ENCODE measurements around the gene TMEM88. TPM values are rescaled to one million over a fixed set of nuclear protein-coding genes. Genes with fewer than 3 reads are reported as not detected.
"Not testable (repeated sequence)": the region's sequence is repeated elsewhere in the genome, so short reads cannot be mapped to it uniquely, and the experiment has no call there.

TMEM88 gene, protein sequence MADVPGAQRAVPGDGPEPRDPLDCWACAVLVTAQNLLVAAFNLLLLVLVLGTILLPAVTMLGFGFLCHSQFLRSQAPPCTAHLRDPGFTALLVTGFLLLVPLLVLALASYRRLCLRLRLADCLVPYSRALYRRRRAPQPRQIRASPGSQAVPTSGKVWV
- polyA plus RNA-seq (ENCODE audit: insufficient read depth in 1 of 5, insufficient read length in 5 of 5, low replicate concordance in 1 of 5) = 10 to 100 TPM; 12.5 to 23.6 (median 16.0) TPM
- long read RNA-seq, donor 1, transcript TMEM88-201 (2 exons, 875 nt) = major isoform, 14 of 18 reads
- long read RNA-seq, donor 1, partial matches to known transcripts = 0 of 18 reads
- long read RNA-seq, donor 1, other reads (novel, unspliced or antisense) = 0 of 18 reads
- long read RNA-seq, donor 2, transcript TMEM88-201 (2 exons, 875 nt) = major isoform, 9 of 12 reads
- long read RNA-seq, donor 2, partial matches to known transcripts = 0 of 12 reads
- long read RNA-seq, donor 2, other reads (novel, unspliced or antisense) = 0 of 12 reads
- long read RNA-seq, donor 3, partial matches to known transcripts = 0 of 8 reads
- long read RNA-seq, donor 3, other reads (novel, unspliced or antisense) = 0 of 8 reads
- long read RNA-seq, donor 4, partial matches to known transcripts = 0 of 4 reads
- long read RNA-seq, donor 4, other reads (novel, unspliced or antisense) = 0 of 4 reads
- long read RNA-seq, donor 5, transcript TMEM88-202 (2 exons, 510 nt) = minor isoform, 7 of 25 reads
- long read RNA-seq, donor 5, transcript TMEM88-201 (2 exons, 875 nt) = major isoform, 18 of 25 reads
- long read RNA-seq, donor 5, partial matches to known transcripts = 0 of 25 reads
- long read RNA-seq, donor 5, other reads (novel, unspliced or antisense) = 0 of 25 reads
- long read RNA-seq, donor 6, transcript TMEM88-201 (2 exons, 875 nt) = major isoform, 10 of 12 reads
- long read RNA-seq, donor 6, partial matches to known transcripts = 0 of 12 reads
- long read RNA-seq, donor 6, other reads (novel, unspliced or antisense) = 0 of 12 reads
- long read RNA-seq, donor 7, transcript TMEM88-201 (2 exons, 875 nt) = major isoform, 10 of 17 reads
- long read RNA-seq, donor 7, transcript TMEM88-202 (2 exons, 510 nt) = minor isoform, 7 of 17 reads
- long read RNA-seq, donor 7, partial matches to known transcripts = 0 of 17 reads
- long read RNA-seq, donor 7, other reads (novel, unspliced or antisense) = 0 of 17 reads
- long read RNA-seq, donor 8, transcript TMEM88-201 (2 exons, 875 nt) = major isoform, 6 of 6 reads
- long read RNA-seq, donor 8, partial matches to known transcripts = 0 of 6 reads
- long read RNA-seq, donor 8, other reads (novel, unspliced or antisense) = 0 of 6 reads

DNA sequence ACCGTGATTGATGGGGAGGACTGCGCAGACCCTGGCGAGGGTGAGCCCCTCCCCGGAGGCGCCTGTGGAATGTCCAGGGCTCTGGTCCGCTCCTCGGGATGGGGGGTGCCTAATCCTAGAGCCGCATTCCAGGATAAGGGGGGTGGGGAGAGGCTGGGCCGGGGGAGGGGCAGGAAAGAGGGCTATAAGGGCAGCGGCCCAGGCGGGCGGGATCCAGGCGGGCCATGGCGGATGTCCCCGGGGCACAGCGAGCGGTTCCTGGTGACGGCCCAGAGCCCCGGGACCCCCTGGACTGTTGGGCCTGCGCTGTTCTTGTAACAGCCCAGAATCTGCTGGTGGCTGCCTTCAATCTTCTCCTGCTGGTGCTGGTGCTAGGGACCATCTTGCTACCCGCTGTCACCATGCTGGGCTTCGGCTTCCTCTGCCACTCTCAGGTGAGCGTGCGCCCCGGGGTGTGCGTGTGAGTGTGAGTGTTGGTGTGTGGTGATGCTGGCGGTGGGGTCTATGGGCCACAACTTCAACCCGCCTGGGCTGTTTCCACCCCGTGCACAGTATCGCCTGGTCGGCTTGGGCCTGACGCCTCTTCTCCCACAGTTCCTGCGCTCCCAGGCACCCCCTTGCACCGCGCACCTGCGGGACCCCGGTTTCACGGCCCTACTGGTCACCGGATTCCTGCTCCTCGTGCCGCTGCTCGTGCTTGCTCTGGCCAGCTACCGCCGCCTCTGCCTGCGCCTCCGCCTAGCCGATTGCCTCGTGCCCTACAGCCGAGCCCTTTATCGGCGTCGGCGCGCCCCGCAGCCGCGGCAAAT is at the start of gene TMEM88:
TMEM88 (plus strand) TSS at position 216 of the 809 bp plus-strand sequence; CDS start at position 225, 9 bp downstream.
- no peak for DNase-seq

DNA sequence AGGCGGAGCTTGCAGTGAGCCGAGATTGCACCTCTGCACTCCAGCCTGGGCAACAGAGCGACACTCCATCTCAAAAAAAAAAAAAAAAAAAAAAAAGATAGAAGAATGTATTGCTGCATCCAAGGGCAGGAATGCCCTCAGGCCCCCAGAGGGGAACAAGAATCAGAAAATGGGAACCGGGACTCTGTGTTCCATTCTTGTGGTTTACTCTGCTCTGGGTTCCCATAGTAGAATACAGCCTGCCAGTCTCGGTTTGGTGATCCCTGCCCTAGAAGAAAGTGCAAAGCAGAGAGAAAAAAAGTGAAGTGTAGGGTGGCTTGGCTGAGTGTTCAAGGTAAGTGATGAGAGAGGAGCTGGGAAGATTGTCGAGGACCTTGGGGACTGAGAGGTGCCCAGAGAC is 48.3 kb upstream of the TMEM88 start:
- DNase-seq = no peak

DNA sequence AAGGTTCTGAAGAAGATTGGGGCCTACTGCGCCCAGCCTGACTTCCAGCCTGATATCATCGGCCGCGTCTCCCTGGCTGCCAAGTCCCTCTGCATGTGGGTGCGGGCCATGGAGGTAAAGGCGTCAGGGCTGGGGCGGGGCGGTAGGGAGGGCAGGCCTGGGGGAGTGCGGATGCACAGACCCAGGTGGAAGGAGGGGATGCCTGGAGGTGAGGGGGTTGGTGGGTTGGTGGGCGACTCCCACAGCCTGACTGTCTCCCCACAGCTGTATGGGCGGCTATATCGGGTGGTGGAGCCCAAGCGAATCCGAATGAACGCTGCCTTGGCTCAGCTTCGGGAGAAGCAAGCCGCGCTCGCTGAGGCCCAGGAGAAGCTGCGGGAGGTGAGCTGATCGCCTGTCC is 47.7 kb upstream of the TMEM88 start:
- no peak for DNase-seq

DNA sequence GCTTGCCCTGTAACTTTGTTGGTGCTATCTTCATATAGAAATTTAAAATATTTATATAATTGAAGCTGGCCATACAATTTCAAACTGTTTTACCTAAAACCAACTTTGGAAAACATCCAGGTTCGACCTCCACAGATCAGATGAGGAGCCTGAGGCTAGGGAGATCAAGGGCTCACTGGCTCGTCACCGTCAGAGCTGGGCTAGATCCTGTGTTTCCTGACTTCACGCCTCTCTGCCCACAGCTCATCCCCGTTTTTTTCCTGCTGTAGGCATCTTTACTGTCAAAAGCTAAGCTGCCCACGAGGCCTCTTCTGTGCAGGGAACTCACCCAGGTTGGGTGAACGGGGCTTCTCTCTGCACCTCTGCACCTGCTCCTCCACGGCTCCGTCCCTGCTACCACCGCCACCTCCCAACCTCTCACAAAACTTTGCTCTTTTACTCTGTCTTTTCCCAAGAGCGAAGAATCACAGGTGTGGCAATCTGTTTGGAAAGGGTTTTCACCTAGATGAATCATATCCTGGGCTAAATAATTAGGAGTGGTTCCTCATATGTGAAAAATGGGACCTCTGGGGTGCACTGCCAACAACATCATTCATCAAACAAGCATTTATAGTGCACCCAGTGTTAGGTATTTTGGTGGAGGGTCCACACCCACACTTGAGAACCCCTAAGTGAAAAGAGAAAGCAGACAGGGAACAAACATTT is 45.6 kb upstream of the TMEM88 start:
- DNase-seq = no peak

DNA sequence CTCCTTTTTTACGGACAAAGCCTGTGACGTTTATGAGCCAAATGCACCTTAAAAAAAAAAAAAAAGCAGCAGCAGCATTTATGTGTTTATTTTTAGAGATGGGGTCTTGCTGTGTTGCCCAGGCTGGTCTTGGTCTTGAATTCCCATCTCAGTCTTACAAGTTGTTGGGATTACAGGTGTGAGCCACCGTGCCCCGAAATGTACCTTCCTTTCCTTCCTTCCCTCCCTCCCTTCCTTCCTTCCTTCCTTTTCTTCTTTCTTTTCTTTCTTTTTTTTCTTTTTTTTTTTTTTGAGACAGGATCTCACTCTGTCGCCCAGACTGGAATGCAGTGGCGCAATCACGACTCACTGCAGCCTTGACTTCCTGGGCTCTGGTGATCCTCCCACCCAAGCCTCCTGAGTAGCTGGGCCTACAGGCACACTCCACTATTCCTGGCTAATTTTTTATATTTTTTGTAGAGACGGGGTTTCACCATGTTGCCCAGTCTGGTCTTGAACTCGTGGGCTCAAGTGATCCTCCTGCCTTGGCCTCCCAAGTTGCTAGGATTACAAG is 45.0 kb upstream of the TMEM88 start:
- not testable (repeated sequence) for DNase-seq

DNA sequence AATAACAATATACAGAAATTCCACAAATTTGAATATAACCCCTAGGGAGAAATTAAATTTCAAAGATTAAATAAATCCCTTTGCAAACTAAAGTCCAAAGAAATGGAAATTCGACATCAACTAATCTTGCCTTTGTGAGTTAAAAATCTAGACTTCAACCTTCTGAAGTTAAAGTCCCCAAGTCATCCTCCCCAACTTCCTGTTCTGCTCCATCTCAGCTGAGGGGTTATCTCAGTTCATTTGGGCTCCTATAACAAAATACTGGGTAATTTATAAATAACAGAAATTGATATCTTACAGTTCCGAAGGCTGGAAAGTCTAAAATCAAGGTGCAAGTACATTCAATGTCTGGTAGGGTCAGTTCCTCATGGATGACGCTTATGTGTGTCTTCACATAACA is 43.6 kb upstream of the TMEM88 start:
- DNase-seq = no peak

DNA sequence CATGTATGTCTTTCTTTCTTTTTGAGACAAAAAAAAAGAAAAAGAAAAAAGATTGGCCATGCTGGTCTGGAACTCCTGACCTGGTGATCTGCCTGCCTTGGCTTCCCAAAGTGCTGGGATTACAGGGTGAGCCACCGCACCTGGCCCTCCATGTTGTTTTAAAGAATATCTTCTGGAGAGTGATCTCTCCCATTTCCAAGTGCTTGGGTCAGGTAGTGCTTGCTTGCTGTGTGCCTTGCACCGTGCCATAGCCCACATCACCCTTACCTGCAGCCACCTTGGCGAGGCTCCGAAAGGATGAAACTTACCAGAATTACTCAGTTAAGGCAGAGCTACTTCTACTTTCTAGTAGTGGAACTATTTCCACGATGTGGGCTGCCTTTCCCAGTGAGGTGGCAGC is 39.9 kb upstream of the TMEM88 start:
- DNase-seq = no peak

DNA sequence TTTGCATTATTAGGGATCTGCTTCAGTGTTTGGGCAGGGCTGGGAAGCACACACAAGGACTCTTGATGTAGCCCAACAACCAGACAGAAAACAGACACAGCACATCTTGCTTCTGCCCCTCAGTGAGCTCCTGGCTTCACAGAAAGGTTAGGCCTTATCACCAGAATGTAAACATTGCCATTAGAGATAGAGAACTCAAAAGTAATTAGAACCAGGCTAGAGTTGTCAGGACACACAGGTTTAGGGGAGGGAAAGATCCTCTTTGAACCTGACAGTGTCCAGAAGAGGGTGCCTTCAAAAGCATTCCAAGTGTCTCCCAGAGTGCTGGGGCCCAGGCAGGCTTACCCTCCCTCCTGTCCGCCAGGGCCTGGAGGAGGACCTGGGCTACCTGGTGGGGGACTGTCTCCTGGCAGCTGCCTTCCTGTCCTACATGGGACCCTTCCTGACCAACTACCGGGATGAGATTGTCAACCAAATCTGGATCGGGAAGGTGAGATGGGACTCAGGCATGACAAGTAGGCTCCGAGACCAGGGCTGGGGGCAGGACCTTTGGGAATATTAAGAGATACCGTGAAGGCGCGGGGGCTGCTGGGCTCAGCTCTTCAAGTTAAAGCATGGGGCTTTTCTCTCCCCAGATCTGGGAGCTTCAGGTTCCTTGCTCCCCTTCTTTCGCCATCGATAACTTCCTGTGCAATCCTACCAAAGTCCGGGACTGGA is 37.8 kb upstream of the TMEM88 start:
- DNase-seq = no peak

DNA sequence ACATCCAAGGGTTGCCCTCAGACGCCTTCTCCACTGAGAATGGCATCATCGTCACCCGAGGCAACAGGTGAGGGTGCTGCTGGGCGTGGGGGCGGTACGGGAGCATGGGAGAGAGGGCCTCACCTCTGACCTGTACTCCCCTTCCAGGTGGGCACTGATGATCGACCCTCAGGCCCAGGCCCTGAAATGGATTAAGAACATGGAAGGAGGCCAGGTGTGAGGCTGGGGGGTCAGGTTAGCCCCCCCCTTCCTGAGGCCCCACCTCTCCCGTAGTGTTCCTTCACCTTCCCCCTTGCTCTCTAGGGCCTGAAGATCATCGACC is 37.3 kb upstream of the TMEM88 start:
- no peak for DNase-seq

DNA sequence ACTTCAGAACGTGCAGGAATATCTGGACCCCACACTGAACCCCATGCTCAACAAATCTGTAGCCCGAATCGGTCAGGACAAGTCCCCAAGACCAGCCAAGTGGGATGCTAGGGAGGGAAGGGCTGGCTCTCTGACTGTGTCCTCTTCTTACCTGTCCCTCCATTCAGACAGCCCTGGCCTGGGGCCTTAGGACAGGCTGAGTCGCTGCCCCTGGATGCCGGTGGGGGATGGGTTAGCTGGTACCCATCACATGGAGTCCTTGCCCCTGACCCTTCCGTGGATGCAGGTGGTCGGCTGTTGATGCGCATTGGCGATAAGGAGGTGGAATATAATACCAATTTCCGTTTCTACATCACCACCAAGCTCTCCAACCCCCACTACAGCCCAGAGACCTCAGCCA is 36.8 kb upstream of the TMEM88 start:
- no peak for DNase-seq

DNA sequence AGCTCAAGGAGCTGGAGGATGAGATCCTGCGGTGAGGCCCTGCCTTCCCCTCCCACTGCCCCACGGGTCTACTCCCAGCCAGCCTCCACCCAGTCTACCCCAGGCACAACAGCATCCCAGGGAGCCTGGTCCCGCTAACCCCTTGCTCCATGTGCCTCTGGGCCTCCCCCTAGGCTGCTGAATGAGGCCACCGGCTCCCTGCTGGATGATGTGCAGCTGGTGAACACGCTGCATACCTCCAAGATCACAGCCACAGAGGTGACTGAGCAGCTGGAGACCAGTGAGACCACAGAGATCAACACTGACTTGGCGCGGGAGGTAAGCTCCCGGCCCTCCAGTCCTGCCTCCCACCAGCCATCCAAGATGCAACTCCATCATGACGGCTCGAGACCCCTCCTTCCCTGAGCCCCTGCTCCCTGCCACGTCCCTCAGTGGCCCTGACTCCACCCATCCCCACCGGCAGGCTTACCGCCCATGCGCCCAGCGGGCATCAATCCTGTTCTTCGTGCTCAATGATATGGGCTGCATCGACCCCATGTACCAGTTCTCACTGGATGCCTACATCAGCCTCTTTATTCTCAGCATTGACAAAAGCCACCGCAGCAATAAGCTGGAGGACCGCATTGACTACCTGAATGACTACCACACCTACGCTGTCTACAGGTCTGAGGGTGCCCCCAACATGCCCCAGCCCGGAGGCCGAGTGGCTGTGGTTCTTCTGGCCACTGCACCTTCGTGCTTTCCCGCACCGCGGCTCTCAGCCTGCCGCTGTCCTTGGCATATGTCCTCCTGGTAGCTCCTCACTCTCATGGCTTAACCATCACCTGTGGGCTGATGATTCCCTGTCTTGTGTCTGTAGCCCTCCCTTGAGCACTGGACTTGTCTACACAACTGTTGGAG is 35.9 kb upstream of the TMEM88 start:
- DNase-seq = no peak

DNA sequence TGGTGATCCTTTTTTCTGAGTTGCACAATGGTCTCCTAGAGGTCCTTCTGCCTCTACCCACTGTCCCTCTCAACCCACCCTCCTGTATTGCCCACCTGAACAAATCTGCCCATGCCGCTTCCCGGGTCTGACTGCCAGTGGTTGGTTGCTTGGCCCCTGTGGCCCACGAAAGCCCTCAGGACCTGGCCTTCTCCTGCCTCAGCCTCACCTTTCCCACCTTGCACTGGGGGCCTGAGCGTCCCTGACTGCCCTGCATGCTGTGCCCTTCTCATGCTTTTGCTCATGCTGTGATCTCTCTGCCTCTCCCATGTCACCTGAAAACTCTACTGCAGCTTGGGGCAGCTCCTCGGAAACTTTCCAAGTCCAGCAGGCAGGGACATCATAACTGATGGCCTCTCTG is 34.6 kb upstream of the TMEM88 start:
- DNase-seq = no peak

DNA sequence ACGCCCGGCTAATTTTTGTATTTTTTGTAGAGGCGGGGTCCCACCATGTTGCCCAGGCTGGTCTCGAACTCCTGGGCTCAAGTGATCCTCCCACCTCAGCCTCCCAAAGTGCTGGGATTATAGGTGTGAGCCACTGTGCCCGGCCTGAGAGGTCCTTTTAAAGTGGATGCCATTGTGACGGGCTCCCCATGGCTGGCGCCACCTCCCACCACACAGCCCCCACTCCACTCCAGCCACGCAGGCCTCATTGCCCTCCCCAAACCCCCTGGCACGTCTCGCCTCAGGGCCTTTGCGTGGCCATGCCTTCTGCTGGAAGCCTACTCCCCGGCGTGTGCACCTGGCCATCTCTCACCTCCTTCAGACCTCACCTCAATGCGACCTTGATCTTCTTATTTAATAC is 32.7 kb upstream of the TMEM88 start:
- no peak for DNase-seq

DNA sequence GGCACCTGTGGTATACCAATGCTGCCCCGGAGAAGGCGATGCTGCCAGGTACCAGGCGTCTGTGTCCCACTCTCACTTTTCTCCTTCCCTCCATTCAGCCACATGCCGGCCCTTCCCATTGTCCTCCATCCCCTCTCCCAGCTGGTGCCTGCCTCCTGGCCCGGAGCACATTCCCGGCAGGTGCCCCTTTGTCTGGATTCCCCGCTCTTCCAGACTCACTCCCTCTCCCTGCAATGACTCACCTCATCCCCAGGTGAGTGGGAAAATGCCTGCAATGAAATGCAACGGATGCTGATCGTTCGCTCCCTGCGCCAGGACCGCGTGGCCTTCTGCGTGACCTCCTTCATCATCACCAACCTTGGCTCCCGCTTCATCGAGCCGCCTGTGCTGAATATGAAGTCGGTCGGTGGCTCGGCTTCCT is 31.3 kb upstream of the TMEM88 start:
- DNase-seq = no peak

DNA sequence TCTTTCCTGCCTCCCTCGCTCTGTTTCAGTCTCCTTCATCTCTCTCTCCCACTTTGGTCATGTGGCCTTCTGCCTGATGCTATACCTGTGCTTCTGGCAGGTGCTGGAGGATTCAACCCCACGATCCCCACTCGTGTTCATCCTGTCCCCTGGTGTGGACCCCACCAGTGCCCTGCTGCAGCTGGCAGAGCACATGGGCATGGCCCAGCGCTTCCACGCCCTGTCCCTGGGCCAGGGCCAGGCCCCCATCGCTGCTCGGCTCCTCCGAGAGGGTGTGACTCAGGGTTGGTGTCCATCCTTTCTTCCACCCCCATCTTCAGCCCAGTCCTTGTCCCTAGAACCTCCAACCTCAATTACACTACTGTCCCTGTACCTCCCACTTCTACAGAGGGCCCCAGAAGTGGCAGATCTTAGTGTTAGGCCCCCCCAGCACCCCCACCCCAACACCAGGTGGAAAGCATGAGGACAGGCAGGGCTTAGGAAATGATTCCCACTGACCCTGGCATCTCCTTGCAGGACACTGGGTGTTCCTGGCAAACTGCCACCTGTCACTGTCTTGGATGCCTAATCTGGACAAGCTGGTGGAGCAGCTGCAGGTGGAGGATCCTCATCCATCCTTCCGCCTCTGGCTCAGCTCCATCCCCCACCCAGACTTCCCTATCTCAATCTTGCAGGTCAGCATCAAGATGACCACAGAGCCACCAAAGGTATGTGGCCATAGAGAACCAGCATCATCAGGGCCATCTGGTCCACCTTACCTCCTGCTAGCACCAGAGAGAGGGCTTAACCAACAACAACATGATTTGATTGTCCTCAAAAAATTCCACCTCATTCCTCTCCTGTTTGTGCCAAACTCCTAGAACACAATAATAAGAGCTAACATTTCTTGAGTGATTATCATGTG is 30.6 kb upstream of the TMEM88 start:
- DNase-seq = no peak

DNA sequence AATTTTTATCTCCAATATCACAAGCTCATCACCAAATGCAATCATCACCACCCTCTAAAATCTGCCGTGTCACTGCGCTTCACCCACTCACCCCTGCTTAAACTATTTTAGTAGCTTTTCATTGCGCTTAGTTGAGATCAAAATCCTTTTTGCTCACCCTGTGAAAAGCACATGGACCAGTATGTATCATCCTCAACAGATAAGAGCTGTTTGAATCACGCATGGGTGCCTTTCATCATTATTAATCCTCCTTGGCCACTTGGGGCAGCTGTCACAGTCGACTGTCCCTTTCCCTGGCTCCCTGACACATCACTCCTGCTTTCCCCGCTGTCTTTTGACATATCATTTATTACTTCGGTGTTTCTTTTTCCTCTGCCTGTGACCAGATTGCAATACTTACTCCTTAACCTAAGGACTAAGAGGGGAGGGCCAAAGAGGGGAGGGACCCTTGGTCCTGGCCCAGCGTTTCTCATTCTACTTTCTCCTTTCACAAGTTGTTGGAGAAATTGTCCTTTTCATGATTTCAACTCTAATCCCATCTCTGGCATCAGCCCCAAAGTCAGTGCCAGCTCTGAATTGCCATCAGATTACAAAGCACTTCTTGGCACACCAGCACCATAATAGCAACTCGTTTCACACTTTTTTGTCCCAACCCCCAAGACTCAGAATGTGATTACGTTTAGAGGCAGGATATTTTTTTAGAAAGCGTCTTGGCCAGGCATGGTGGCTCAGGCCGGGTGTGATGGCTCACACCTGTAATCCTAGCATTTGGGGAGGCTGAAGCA is 29.5 kb upstream of the TMEM88 start:
- no peak for DNase-seq

DNA sequence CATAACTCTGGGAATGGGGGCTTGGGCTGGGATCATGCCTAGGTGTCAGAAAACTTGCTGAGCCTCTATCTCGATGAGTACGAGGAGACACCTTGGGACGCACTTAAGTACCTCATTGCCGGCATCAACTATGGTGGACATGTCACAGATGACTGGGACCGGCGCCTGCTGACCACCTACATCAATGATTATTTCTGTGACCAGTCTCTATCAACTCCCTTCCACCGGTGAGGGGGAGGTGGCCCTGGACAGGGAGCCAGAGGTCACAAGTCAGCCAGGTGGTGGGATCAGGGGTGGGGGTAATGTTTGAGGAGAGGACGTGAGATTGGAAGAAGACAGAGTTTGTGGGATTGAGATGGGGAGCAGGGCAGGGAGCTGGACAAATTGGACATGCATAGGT is 24.2 kb upstream of the TMEM88 start:
- no peak for DNase-seq

Measured in right lung (tissue), 10 donors.